HG03103 (cell line): ENCODE measurements around the gene SLC6A11.

Experiments
- ATAC-seq: cut with Tn5 transposase; IDR thresholded peaks from one replicate; pipeline ENCODE4 v1.9.1; 2021; ENCODE audit warnings: low read depth; ENCODE audit not compliant: unreplicated experiment

The SLC6A11 gene

DNA sequence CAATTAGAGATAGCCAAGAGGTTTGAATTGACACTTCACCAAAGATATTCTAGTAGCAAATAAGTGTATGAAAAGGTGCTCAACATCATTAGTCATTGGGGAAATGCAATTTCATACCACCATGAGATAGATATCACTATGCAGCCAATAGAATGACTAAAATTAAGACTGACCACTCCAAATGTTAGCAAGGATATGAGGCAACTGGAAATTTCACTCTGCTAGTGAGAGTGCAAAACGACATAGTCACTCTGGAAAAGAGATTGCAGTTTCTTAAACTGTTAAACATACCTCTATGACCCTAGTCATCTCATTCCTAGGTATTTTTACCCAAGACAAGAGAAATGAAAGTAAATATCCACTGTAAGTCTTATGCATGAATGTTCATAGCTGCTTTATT is 27.6 kb upstream of the SLC6A11 start:
- ATAC-seq, result no peak

DNA sequence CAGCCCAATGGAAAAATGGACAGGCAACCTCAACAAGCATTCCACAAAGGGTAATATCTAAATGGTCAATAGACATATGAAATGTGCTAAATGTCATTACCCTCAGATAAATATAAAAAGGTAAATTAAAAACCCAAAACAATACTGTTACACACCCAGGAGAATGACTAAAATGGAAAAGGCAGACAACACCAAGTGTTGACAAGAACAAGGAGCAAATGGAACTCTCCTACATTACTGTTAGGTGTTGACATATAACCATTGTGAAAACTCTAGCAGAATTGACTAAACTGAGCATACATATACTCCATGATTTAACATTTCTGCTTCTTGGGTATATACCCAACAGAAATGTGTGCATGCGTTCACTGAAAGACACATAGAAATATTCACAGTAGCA is 25.3 kb upstream of the SLC6A11 start:
- no peak for ATAC-seq

DNA sequence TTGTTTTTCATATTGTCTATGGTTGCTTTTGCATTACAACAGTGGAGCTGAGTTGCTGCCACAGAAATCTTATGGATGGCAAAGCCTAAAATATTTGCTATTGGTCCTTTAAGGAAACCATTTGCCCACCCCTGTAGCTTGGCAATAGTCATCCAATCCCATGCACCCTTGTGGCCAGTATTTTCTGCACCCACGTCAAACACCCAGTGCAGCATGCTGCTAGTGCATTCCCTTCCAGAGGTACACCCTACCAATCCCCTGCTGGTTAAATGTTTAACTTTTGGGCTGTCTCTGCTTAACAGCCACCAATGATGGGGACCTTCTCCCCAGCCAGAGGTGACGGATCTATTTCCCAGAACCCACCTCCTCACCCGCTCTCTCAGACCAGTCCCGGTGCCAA is 23.8 kb upstream of the SLC6A11 start:
- no peak for ATAC-seq

DNA sequence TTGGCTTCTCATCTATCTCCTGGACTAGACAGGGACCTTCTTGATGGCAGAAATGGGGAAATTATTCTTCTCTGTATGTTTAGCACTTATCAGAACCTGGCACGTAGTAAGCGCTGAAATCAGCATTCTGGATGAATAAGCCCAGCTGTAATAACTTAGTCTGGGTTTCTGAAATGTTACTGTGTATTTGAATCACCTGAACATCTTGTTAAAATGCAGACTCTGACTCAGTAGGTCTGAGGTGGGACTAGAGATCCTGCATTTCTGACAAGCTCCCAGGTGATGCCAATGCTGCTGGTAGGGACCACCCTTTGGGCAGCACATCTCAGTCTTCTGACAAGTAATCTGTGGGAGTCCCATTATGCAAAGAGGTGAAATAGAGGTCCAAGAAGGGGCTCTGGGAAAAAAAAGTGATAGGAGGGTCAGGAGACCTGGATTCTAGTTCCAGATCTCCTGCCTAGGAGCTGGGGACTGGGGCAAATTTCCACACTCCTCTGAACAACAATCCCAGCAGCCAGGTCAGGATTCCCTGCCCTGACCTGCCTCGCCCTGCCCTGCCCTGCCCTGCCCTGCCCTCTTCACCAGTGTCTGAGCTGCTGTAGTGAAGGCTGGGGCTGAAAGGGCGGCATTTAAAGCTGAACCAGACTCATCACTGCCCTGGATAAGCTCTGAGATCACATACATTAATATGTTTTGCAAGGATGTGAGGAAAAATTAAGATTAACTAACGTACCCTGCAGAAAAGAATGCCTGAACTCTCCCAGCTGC is 17.2 kb upstream of the SLC6A11 start:
- ATAC-seq, result no peak

DNA sequence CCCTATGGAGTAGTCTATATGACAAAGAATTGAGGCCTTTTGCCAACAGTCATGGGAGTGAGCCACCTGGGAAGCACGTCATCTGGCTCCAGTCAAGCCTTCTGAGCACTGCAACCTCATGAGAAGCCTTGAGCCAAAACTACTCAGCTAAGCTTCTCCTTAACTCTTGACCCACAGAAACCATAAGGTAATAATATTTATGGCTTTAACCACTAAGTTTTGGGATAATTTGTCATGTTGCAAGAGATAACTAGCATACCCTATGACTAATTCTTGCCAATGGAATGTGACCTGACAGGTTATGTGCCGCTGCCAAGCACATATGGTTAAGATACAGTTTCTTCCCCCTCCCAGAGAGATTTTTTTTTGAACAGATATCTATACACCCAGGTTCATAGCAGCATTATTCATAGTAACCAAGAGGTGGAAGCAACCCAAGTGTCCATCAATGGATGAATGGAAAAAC is 11.8 kb upstream of the SLC6A11 start:
- no peak for ATAC-seq

DNA sequence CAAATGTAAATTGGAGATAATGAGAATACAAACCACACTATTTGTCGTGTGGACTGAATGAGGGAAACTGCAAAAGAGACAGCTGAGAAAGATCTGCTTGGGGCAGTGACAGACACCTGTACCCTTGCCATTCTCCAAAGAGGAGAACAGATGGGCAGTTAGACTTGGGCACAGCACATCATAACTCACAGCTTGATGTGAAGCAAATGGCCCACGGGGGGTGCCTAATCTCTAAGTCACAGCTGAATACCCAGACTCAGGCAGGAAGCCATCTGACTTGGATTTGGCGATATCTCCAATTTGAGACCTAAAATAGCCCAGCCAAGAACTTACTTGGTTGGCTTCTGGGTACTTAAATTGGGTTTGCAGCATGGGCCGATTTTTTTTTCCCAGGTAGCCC is 10.0 kb upstream of the SLC6A11 start:
- ATAC-seq, result no peak

DNA sequence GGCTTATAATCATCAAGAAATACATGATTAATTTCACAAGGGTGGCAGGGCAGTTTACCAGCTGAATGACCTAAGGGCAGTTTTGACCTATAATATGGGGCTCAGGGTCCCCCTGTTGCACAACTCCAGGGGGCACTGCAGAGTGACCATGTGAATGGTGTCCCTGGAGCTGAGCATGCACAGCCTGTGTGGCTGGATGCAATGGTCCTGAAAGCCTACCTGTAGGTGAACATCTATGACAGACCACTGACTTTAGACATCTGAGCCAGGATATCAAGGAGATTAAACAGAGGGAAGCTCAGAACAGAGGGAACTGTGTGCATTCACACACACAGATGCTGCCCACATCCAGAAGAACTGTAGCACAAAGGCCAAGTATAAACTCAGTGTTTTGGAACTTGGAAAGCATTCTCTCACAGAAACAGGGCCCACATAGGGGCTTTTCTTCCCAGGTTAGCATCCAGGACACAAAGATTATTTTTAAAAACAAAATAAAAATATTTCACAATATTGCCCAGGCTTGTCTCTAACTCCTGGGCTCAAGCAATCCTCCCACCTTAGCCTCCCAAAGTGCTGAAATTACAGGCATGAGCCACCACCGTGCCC is 7.8 kb upstream of the SLC6A11 start:
- no peak for ATAC-seq

DNA sequence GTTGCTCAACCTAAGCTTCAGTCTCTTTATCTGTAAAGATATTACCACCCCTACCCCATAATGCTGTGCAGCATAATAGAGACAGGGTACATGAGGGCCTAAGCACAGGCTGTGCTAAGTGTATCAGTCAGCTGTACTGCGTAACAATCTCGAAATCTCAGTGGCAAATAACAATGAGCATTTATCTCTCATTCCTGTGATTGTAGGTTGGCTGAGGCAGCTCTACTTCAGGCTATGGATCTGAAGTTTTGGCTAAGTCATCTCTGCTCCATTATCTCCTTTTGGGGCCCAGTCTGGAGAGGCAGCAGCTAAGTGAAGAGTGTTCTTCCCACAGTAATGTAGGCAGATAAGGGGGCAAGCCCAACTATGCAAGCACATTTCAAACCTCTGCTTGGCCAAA is 7.1 kb upstream of the SLC6A11 start:
- no peak for ATAC-seq

DNA sequence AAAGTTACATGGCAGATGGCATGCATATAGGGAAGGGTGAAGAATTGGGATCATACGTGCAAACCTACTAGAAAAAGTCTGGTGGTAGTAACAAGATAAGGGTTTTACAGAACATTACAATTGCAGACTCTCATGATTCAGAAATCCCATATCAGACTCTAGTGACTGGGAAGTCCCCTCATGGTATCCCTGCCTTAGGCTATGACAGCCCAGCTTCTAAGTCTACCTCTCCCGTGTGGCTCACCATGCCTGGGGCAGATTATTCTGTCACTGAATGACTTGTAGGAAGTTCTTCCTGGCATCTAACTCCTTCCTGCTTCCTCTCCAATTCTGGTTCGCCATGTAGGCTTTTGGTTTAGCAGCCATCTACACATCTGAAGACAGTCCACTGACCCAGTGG is 5.7 kb upstream of the SLC6A11 start:
- ATAC-seq, result no peak

DNA sequence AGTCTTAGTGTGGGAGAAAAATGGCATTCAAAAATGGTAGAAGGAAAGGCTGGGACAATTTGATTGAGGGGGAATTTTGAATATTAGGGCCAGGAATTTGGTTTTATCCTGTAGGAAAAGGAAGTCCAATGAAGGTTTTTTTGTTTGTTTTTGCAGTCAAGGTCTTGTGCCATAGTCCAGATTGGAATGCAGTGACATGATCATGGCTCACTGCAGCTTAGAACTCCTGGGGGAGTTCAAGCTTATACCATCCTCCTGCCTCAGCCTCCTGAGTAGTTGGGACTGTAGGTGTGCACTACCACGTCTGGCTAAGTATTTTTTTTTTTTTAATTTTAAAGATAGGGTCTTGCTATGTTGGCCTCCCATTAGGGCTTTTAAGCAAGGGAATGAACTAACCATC is 2.6 kb upstream of the SLC6A11 start:
- no peak for ATAC-seq

DNA sequence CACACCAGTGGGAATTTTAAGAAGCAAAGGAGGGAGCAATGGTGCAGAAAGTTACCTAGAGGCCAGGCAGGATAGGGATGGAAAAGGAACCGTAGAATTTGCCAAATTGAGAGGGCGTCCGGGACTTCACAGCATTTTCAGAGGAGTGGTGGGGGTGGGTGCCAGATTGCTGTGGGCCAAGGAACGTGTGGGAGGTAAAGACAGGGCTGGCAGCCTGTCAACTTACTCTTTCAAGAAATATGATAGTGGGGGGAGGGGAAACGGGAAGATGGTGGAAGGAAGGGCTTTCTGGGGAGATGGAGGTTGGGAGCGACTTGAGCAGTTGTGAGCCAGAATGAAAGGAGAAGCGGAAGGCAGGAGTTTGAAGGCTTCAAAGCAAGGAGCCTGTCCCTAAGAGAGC is 1.4 kb upstream of the SLC6A11 start:
- ATAC-seq, result no peak

DNA sequence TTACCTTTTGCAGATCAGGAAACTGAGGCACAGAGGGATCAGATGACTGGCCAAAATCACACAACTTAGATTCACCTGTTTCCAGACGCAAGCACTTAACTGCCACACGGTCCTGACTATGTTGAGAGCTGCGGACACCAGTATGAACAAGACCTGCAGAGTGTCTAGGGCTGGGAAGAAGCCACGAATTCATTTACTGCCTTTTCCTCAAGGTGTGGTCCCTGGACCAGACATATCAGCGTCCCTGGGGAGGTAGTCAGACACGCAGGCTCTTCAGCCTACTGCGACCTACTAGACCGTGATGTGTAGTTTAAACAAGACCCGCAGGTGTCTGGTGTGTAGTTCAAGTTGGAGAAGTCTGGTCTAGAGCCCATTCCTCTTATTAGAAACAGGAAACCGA is 541 bp upstream of the SLC6A11 start:
- ATAC-seq, result no peak

DNA sequence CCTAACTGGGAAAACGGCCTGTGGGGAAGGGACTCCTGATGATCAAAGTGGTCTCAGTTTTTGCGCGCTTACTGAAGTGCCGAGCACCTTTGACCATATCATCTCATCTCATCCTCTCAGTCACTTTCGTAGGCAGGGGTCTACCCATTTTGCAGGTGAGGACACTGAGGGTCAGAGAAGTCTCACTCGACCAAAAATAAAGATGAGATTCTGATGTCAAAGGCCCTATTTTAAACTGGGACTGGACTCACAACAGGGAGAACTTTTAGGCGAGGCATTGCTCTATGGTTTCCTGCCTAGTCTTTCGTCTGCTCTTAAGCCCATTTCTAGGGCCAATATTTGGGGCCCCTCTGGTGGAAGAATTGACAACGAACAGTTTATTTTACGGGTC is 830 bp downstream of the SLC6A11 start:
- no peak for ATAC-seq

DNA sequence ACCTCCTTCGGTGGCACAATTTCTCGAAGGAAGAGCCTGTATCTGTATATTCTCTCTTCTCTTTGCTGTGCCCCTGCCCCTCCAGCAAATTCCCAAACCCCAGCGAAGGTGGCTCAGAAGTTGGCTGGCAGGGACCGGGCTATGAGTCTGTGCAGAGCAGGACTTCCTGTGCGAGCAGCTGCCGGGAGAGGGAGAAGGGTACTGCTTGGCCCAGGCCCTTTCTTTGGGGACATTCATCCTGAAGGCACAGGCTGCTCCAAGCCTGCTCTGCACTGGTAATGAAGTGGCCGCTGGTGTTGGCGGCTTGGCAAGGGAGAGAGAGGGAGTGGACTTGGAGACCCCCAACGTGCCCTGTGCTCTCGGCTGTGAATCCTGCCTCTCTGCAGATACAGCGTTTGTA is 1.5 kb downstream of the SLC6A11 start:
- ATAC-seq, result no peak

DNA sequence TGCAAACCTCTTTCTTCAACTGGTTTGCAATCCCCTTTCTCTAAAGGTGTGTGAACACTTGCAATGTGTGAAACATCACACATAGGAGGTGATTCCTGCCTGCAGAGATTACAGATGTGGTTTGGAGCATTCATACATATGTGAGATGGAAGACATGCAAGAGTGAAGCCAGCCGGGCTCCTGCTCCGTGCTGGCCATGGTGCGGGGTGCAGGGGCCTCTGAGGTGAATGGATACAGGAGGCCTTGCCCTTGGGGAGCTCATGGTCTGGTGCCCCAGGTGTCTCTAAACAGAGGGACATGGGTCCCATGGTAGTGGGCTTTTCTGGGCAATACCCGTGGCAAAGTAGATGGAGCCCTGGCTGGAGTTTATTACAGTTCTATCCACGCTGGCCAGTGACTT is 6.0 kb downstream of the SLC6A11 start:
- ATAC-seq, result no peak

DNA sequence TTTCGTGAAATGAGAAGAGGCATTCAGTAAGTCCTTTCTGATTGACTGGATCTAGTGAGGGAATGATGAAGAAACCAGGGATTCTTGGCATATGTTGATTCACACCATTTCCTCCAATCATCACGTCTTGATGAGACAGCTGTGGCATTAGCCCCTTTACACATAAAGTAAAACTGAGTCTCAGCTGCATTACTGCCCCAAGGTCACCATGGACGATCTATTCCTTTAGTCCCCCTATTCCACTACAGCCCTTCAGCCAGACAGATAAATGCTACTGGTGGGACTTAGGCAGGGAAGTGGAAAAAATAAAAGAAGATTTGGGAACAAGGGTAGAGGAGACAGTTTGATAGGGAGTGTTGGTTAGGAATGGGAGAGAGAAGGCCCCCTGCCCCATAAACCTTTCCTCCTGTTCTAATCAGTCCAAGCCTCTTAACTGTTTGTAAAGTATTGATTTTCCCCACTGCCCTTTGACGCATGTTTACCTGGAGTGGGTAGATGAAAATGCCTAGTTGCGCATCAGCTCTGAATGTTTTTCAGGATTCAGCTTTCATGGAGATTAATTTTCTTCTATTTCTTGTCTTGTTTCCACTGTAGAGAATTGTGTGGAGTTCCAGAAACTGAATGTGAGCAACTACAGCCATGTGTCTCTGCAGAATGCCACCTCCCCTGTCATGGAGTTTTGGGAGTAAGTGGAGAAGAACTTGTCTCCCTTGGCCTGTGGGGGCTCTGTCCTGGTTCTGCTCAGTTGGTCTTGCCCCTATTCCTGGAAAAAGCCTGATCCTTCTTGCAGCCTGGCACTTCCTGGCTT is 6.9 kb downstream of the SLC6A11 start:
- ATAC-seq, result no peak

DNA sequence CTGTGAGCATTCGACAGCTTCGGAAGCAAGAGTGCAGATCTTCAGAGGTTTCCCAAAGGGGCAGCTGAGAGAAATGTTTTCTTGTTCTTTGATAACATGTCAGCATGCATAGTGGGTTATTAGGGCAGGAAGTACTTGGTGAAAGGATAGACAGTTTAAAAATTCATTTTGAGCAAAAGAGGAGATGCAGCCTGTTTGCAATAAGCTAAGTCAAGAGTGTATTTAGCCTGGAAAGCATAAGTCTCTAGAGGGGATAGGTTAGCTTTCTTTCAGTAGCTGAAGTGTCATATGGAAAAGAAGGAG is 7.4 kb downstream of the SLC6A11 start:
- no peak for ATAC-seq

DNA sequence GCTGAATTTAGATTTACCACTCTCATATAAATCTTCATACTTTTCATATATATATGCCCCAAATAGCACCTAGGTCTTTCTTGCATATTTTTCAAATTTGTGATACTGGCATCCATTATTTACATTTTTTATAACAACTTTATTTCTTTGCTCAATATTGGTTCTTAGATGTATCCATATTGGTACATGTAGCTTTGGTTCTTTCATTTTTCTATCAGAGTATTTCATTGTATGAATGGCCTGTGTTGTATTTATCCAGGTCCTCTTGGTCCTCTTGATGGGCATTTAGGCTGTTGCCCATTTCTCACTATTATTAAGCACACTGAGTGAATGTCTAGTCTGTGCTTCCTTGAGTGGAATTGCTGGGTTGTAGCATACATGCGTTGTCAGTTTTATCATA is 8.4 kb downstream of the SLC6A11 start:
- ATAC-seq, result no peak

DNA sequence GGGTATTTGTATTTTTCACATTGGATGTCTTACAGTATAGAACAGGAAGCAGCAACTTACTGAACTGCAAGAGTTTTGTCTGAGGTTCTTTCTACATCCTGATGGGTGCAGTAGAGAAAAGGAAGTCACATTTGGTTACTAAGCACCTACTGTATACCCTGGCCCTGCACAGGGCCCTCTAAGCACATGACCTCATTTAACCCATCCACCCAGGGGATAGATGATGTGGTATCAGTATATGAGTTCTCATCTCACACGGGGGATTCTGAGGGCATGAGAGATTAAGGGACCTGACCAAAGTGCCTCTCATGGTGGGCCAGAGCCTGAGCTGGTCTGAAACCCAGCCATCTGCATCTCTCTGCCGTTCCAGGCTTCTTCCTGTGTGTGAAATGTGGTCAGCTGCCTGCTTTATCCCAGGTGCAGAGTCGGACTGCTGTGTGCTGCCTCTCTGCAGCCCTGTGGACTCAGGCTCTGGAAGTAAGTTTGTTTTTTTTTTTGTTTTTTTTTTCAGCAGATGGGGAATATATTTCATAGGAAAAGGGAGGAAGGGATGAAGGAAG is 17.9 kb downstream of the SLC6A11 start:
- ATAC-seq, result no peak

DNA sequence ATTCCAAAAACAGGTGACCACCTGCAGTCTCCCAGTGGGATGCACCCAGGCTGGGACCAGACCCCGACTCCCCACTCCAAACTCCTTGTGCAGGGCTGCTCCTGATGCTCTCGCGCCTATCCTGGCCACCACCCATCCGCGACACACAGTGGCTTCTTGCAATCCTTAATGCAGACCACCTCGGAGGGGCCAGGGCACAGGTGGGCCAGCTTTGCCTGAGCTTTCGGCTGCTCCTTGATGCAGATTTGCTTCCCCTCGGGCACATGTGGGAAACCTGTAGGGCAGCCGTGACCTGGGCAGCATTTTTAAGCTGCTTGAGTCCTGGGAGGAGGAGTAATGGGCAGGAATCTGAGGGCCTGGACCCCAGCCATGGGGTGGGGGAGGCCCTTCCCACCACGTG is 18.9 kb downstream of the SLC6A11 start:
- no peak for ATAC-seq

DNA sequence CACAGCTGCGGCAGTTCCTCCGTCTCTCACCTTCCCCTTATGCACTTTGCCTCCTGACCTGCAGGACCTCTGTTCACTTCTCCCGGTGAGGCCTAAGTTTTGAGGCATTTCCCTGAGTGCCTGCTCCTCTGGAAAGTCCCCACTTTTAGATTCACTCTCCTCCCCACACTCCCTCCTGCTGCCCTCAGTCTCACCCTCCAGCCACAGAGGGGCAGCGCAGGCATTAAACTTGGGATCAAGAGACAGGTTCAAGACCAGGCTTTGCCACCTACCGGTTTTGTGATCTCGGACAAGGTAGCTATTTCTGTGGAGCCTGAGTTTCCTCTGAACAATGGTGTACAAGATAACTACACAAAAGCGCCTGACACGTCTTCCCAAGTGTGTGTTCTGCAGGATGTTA is 19.4 kb downstream of the SLC6A11 start:
- ATAC-seq, result no peak

DNA sequence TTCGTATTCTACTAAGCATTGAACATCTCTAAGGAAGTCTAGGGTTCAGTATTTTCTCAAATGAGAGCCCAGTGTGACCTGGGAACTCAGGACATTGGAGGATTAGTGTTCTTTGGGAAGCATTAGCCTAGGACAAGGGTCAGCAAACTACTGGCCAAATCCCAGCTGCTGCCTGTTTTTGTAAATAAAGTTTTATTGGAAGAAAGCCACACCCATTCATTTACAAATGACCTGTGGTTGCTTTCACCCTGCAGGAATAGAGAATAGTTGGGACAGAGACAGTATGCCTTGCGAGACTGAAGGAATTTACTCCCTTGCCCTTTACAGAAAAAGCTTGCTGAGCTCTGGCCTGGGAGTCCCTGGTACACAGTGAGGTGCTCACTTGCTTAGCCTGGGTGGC is 20.6 kb downstream of the SLC6A11 start:
- ATAC-seq, result no peak
